ENCODE results near the gene ENGASE.

DNA sequence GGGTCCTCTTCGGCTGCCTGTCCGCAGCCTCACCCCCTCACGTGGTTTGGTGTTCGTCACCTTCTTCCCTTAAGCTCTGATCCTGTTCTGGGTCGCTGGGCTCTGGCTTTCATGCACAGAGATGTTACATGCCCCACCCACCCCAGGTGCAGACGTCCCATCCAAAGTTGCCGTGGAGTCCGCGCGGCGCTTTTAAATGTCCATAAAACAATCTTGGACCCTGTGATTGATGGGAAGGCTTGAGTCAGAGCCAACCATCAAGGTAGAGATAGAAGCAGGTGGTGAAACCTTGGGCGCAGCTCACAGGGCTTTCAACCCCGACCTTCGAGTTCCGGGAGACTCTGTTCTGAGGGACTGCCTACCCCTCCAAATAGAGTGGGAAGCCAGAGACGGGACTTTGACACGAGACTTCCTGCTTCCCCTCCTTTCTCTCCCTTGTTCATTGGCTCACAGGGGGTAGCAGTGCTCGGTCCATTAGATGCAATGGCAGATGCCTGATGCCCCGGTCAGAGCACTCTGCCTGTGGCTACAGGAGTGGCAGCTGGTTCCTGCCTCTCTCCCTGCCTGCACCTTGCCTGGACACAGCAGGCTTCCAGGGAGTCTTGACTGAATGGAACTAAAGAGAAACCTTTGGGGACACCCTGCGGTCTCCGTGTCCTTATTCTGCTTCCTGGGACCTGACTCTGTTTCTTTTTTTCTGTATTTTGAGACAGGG, 4.0 kb downstream of the ENGASE start:
- TF ChIP-seq ZKSCAN3 (CRISPR knock-in tag; IDR thresholded peaks at IDR 0.05) (no peak), NBN (IDR thresholded peaks at IDR 0.05; ENCODE audit: low read depth) (no peak), RUNX1 (IDR thresholded peaks at IDR 0.05; ENCODE audit: low read depth) (no peak), MYBL2 (IDR thresholded peaks at IDR 0.05; ENCODE audit: low read depth) (no peak), MYBL2 (CRISPR knock-in tag; IDR thresholded peaks at IDR 0.05; ENCODE audit: borderline replicate concordance) (no peak), NFYB (IDR thresholded peaks at IDR 0.05; ENCODE audit: extremely low read depth, insufficient read length) (no peak), POLR2A (conservative IDR thresholded peaks at IDR 0.05) (no peak), MYC (IDR thresholded peaks at IDR 0.05; ENCODE audit: low read depth, low read length) (no peak), MYC (CRISPR knock-in tag; IDR thresholded peaks at IDR 0.05; ENCODE audit: borderline replicate concordance, low read depth) (no peak)
- TF ChIP-seq, protein P1, sequence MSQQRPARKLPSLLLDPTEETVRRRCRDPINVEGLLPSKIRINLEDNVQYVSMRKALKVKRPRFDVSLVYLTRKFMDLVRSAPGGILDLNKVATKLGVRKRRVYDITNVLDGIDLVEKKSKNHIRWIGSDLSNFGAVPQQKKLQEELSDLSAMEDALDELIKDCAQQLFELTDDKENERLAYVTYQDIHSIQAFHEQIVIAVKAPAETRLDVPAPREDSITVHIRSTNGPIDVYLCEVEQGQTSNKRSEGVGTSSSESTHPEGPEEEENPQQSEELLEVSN (IDR thresholded peaks at IDR 0.05; ENCODE audit: borderline replicate concordance in 1 of 2, extremely low read depth in 1 of 2, insufficient read depth in 1 of 2, insufficient read length in 1 of 2, low read depth in 1 of 2, low read length in 1 of 2, poor library complexity in 1 of 2, severe bottlenecking in 1 of 2), result no peak
